ENCODE measurements around the gene MBD3L1. TPM values are rescaled to one million over a fixed set of nuclear protein-coding genes. Genes with fewer than 3 reads are reported as not detected.

Gene MBD3L1
- polyA plus RNA-seq, 1 experiment, result not detected

DNA sequence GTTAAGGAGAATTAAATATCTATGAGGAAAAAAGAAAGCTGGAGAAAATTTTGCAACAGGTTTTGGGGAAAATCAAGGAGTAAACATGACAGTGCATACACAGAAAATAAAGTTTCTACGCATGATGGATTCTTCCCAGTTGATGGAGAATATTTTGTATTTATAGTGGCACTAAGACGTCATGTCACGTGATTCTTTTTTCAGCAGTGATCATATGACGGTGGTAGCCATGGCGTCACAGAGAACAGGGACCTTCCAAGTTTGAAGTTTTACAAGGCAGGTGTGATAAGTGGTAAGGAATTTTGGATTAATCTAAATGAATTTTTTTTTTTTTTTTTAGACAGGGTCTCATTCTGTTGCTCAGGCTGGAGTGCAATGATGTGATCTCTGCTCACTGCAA lies 8.5 kb downstream of the MBD3L1 start:
- CTCF ChIA-PET, result no interaction called here
- no peak overlapping the region for H3K4me3 ChIP-seq (ENCODE audit: low read depth, low read length)
- no peak for DNase-seq (ENCODE audit: low read depth, low spot score)
- peaks cover 7% of the 10 kb centered on the region for H3K9me3 ChIP-seq (ENCODE audit: control insufficient read depth, insufficient read depth, low read length)
- H3K27me3 ChIP-seq (ENCODE audit: control insufficient read depth, insufficient read depth, low read length), result no peaks in the 10 kb centered on the region
- no peak overlapping the region for H3K27ac ChIP-seq (ENCODE audit: low read depth, low read length)
- TF ChIP-seq, protein P1, sequence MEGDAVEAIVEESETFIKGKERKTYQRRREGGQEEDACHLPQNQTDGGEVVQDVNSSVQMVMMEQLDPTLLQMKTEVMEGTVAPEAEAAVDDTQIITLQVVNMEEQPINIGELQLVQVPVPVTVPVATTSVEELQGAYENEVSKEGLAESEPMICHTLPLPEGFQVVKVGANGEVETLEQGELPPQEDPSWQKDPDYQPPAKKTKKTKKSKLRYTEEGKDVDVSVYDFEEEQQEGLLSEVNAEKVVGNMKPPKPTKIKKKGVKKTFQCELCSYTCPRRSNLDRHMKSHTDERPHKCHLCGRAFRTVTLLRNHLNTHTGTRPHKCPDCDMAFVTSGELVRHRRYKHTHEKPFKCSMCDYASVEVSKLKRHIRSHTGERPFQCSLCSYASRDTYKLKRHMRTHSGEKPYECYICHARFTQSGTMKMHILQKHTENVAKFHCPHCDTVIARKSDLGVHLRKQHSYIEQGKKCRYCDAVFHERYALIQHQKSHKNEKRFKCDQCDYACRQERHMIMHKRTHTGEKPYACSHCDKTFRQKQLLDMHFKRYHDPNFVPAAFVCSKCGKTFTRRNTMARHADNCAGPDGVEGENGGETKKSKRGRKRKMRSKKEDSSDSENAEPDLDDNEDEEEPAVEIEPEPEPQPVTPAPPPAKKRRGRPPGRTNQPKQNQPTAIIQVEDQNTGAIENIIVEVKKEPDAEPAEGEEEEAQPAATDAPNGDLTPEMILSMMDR (IDR thresholded peaks at IDR 0.05; ENCODE audit: low read depth, low read length), result no peak
- POLR2A ChIA-PET, result no interaction called here

DNA sequence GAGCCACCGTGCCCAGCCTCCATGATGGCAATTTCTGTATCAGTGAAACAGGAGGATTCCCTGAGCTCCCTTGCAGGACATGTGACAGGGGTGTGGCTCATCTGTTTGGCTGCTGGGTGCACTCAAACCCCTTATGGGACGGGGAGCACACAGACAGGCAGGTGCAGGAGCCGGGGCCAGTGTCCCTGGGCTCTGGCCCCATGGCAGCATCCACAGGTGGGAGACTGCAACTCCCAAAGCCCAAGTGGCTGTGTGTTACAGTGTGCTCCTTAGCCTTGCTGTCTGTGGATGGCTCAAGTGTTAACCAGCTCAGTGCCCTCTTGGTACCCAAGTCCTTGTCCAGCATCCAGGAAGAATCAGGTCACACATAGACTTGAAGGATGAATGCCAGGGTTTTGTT lies 14.6 kb downstream of the MBD3L1 start:
- CTCF ChIA-PET, result no interaction called here

DNA sequence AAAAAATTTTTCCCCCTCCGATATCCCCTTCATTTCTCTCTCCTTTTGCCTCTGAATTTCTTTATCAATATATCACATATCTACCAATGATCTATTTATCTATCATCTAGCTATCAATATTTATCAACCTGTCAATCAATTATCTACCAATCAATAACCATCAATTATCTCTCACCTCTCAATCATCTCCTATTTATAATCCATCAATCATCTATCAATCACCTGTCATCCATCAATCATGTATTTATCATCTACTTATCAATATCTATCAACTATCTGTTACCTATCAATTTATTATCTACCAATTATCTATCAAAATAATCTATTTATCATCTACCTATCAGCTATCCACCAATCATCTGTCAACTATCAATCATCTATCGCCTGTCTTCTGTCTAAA lies 17.1 kb downstream of the MBD3L1 start:
- ChIA-PET CTCF (no interaction called here), POLR2A (no interaction called here)

More for the DNA sequence above, 14.6 kb downstream of the MBD3L1 start:
- Histone ChIP-seq H3K27ac (ENCODE audit: low read depth, low read length) (no peak overlapping the region), H3K27me3 (ENCODE audit: control insufficient read depth, insufficient read depth, low read length) (no peaks in the 10 kb centered on the region), H3K9me3 (ENCODE audit: control insufficient read depth, insufficient read depth, low read length) (peaks cover 24% of the 10 kb centered on the region), H3K4me3 (ENCODE audit: low read depth, low read length) (no peak overlapping the region)
- TF ChIP-seq, protein P1 (IDR thresholded peaks at IDR 0.05; ENCODE audit: low read depth, low read length), result no peak
- POLR2A ChIA-PET, result no interaction called here
- DNase-seq (ENCODE audit: low read depth, low spot score), result no peak

DNA sequence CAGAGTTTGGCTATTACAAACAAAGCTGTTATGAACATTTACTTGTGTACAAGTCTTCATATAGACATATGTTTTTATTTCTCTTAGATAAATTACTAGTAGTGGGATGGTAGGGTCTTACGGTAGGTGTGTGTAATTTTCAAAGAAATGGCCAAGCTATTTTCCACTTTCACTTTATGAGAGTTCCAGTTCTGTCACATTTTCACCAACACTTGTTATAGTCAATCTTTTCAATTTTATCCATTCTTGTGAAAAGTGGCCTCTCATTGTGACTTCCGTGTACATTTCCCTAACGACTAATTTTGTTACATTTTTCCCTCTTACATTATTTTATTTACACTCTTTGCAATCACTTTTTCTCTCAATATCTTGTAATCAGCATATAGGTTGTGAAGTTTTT lies 18.3 kb downstream of the MBD3L1 start:
- no peak overlapping the region for H3K4me3 ChIP-seq (ENCODE audit: low read depth, low read length)
- TF ChIP-seq, protein P1 (IDR thresholded peaks at IDR 0.05; ENCODE audit: low read depth, low read length), result no peak
- H3K9me3 ChIP-seq (ENCODE audit: control insufficient read depth, insufficient read depth, low read length), result peaks cover 29% of the 10 kb centered on the region
- CTCF ChIA-PET, result no interaction called here
- no peak for DNase-seq (ENCODE audit: low read depth, low spot score)
- no peak overlapping the region for H3K27ac ChIP-seq (ENCODE audit: low read depth, low read length)
- no peaks in the 10 kb centered on the region for H3K27me3 ChIP-seq (ENCODE audit: control insufficient read depth, insufficient read depth, low read length)
- POLR2A ChIA-PET, result no interaction called here

More for the DNA sequence above, 17.1 kb downstream of the MBD3L1 start:
- H3K27ac ChIP-seq (ENCODE audit: low read depth, low read length), result no peak overlapping the region
- peaks cover 24% of the 10 kb centered on the region for H3K9me3 ChIP-seq (ENCODE audit: control insufficient read depth, insufficient read depth, low read length)
- DNase-seq (ENCODE audit: low read depth, low spot score), result no peak
- TF ChIP-seq, protein P1 (IDR thresholded peaks at IDR 0.05; ENCODE audit: low read depth, low read length), result no peak
- H3K4me3 ChIP-seq (ENCODE audit: low read depth, low read length), result no peak overlapping the region
- no peaks in the 10 kb centered on the region for H3K27me3 ChIP-seq (ENCODE audit: control insufficient read depth, insufficient read depth, low read length)

DNA sequence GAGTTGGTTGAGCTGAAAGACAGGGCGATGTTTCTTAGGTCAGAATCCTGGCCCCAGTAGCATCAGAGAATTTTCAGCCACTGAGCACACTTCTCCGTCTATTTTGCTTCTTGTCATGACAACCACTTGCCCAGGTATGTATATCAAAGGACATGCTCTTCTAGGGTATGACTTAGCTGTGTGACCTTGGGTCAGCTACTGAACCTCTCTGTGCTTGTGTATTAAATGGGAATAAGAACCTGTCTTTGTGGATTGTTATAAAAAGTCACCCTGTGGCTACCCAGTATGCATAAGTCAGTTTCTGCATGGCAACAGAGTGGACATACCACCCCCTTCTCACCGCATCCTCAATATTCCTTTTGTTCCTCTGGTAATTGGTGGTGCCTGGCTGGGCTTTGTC lies 26.1 kb downstream of the MBD3L1 start:
- no peaks in the 10 kb centered on the region for H3K27me3 ChIP-seq (ENCODE audit: control insufficient read depth, insufficient read depth, low read length)
- ChIA-PET POLR2A (no interaction called here), CTCF (no interaction called here)

More for the DNA sequence above, 26.1 kb downstream of the MBD3L1 start:
- DNase-seq (ENCODE audit: low read depth, low spot score), result no peak
- TF ChIP-seq, protein P1 (IDR thresholded peaks at IDR 0.05; ENCODE audit: low read depth, low read length), result no peak
- H3K27ac ChIP-seq (ENCODE audit: low read depth, low read length), result no peak overlapping the region
- no peak overlapping the region for H3K4me3 ChIP-seq (ENCODE audit: low read depth, low read length)
- H3K9me3 ChIP-seq (ENCODE audit: control insufficient read depth, insufficient read depth, low read length), result peaks cover 35% of the 10 kb centered on the region

All from AG04450 (cell line).